H7 (cell line): ENCODE results near the gene GPS1. TPM values are rescaled to one million over a fixed set of nuclear protein-coding genes. Genes with fewer than 3 reads are reported as not detected.
"Not testable (repeated sequence)": the region's sequence is repeated elsewhere in the genome, so short reads cannot be mapped to it uniquely, and the experiment has no call there.

Experiments
- DNase-seq: peaks from one replicate; pipeline ENCODE4 v3.0.0; 2012
- H3K27me3 ChIP-seq: 2 replicates; pipeline ENCODE4 v1.6.0; 2011; ENCODE audit warnings: mild to moderate bottlenecking, low read length; ENCODE audit not compliant: control insufficient read depth, insufficient read depth
- H3K36me3 ChIP-seq: replicated peaks from 2 replicates; pipeline ENCODE4 v1.5.1; 2011; ENCODE audit warnings: low read length; ENCODE audit not compliant: control insufficient read depth, insufficient read depth
- H3K4me3 ChIP-seq: 2 replicates; pipeline ENCODE4 v1.5.1; 2011; ENCODE audit warnings: low read depth, mild to moderate bottlenecking, control low read depth, low read length, moderate library complexity; ENCODE audit not compliant: insufficient read depth
- total RNA-seq: library from RNA; depleted of rRNA; stranded (reverse); fragments of >200 nt; shearing (Covaris generic); gene quantifications from 2 replicates; pipeline ENCODE4 v1.2.3, GENCODE V29; 2014

The GPS1 gene
- total RNA-seq, 1 experiment from 2014 or later = 248 TPM

DNA sequence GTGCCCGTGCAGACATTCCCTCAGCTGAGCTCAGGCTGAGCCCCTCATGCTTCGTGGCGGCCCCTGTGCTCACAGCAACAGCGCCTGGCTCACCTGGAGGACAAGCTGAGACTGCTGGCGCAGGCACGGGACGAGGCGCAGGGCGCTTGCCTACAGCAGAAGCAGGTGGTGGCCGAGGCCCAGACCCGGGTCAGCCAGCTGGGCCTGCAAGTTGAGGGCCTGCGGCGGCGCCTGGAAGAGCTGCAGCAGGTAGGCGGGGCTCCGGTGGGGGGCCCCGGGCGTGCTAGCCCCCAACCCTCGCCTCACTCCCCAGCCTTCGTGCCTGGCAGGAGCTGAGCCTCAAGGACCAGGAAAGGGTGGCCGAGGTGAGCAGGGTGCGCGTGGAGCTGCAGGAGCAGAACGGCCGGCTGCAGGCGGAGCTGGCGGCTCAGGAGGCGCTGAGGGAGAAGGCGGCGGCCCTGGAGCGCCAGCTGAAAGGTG is 21.7 kb upstream of the GPS1 start:
- H3K27me3 ChIP-seq = no peaks in the 10 kb centered on the region; the same call in 1 of the 2 replicates
- no peak overlapping the region; the same call in 1 of the 2 replicates for H3K4me3 ChIP-seq
- peaks cover 6% of the 10 kb centered on the region for H3K36me3 ChIP-seq
- no peak for DNase-seq

DNA sequence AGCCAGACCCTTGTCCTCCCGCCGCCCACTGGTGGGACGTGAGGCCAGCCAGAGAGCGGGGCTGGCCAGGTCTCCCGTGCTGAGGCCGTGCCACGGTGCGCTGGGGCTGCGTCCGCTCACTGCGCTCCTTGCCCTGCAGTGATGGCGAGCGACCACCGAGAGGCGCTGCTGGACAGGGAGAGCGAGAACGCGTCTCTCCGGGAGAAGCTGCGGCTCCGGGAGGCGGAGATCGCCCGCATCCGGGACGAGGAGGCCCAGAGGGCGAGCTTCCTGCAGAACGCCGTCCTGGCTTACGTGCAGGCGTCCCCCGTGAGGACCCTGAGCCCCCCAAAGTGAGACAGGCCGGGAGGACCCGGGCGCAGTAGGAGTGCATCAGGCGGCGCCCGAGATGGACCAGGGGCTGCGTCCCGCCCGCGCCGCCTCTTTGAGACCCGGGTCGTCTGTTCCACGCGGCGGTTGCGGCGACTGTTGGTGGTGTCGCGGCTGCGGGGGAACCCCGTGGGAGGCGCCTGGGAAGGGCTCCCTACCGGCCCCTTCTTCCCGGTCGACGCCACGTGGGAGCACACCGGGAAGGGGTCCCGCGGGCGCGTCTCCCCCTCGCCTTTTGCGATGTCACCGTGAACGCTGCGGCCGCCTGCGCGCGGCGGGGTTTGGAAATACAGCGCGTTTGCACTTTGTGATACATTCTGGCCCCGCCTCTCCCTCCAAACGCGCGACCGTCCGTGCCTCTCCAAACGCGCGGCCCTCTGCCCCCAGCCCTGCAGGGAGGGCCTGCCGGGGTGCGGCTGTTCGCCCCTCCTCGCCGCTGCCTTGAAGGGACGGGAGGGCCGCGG is 21.0 kb upstream of the GPS1 start:
- Histone ChIP-seq H3K27me3 (no peaks in the 10 kb centered on the region; the same call in 1 of the 2 replicates), H3K36me3 (peaks cover 6% of the 10 kb centered on the region), H3K4me3 (peak overlapping the region; percentile 60)
- peak; percentile 97 for DNase-seq

- Histone ChIP-seq H3K27me3 (no peaks in the 10 kb centered on the region; the same call in 1 of the 2 replicates), H3K4me3 (peak within 1 kb of the TSS; percentile 64), H3K36me3 (peaks cover 4% of the 10 kb centered on the region)
- DNase-seq = peak; percentile 94
Observed at GRCh38 chr17:82031303-82031884, 20.3 kb upstream of the GPS1 start, which contains the start of gene RAC3. Gene RAC3 (plus strand): TSS chr17:82031678. CDS start chr17:82031762, 84 bp downstream.

- Histone ChIP-seq H3K36me3 (peaks cover 3% of the 10 kb centered on the region), H3K4me3 (peak overlapping the region; percentile 64), H3K27me3 (no peaks in the 10 kb centered on the region; the same call in 1 of the 2 replicates)
- DNase-seq = peak; percentile 97
Observed at GRCh38 chr17:82031885-82032627, 19.6 kb upstream of the GPS1 start.

- Histone ChIP-seq H3K27me3 (no peaks in the 10 kb centered on the region; the same call in 1 of the 2 replicates), H3K36me3 (no peaks in the 10 kb centered on the region), H3K4me3 (no peak overlapping the region)
- no peak for DNase-seq
Observed at GRCh38 chr17:82033359-82034085, 18.2 kb upstream of the GPS1 start.

- no peak for DNase-seq
- H3K4me3 ChIP-seq = no peak overlapping the region
- H3K36me3 ChIP-seq = no peaks in the 10 kb centered on the region
- no peaks in the 10 kb centered on the region; the same call in 1 of the 2 replicates for H3K27me3 ChIP-seq
Observed at GRCh38 chr17:82034371-82035011, 17.2 kb upstream of the GPS1 start.

GRCh38 chr17:82035488-82035887 is 16.2 kb upstream of the GPS1 start:
- Histone ChIP-seq H3K27me3 (no peaks in the 10 kb centered on the region; the same call in 1 of the 2 replicates), H3K36me3 (no peaks in the 10 kb centered on the region), H3K4me3 (no peak overlapping the region)
- no peak for DNase-seq

GRCh38 chr17:82035956-82036633 is 15.6 kb upstream of the GPS1 start:
- DNase-seq = no peak
- no peaks in the 10 kb centered on the region; the same call in 1 of the 2 replicates for H3K27me3 ChIP-seq
- no peak overlapping the region; the same call in 1 of the 2 replicates for H3K4me3 ChIP-seq
- no peaks in the 10 kb centered on the region for H3K36me3 ChIP-seq

- DNase-seq = no peak
- H3K4me3 ChIP-seq = peak overlapping the region; percentile 65
- H3K27me3 ChIP-seq = no peaks in the 10 kb centered on the region; the same call in 1 of the 2 replicates
- no peaks in the 10 kb centered on the region for H3K36me3 ChIP-seq
Observed at GRCh38 chr17:82036634-82037091, 15.0 kb upstream of the GPS1 start.

DNA sequence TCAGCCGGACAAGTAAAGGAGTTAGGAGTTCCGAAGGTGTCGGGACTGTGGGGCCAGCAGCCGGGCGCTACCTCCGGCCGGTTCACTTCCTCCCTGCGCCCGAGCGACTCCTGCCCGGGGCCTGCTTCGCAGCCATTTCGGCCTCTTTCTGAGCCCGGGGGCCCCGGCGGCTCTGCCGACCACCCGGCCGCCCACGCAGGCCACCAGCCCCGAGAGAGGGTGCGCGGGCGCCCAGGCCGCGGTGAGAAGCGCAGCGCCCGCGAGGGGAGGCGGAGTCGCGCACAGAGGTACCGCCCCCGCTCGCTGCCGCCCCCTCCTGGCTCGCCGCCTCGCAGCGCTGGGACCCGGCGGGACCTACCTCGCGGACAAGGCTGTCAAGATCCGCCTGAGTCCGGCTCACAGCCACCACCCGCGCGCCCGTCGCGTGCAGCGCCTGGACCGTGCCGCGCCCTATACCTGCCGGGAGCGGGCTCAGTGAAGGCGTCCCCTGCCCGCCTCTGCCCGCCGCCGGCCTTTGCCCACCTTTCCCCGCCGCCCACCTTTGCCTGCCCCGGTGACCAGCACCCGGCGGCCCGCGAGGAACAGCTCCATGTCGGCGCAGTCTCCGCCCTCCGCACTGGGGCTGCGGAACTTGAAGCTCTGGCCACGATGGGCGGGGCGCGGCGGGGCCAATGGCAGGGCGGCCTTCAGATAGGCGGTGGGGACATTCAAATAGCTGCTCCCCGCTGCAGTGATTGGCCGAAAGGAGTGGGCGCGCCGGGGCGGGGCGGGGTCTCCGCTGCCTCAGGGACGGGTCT is 14.4 kb upstream of the GPS1 start, which contains the start of gene DCXR:
Gene DCXR, minus strand, starts transcription at position 606 of the 797 bp plus-strand sequence. Its CDS starts 15 bp downstream, at position 591.
- peak; percentile 100 for DNase-seq

DNA sequence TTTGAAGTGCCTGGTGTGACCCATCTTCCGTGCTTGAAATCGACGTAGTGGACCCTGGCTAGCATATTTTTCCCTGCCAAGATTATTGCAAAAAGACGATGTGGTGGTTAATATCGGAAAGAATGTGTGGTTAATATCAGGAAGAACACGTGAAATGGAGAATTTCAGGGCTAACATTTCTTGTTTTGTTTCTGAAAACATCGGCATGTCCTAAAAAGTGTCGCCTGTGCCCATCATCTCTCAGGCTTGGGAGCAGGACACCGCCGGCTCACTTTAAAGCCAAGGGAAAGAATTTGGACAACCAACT is 13.9 kb upstream of the GPS1 start:
- no peaks in the 10 kb centered on the region for H3K36me3 ChIP-seq
- no peaks in the 10 kb centered on the region; the same call in 1 of the 2 replicates for H3K27me3 ChIP-seq
- no peak for DNase-seq
- H3K4me3 ChIP-seq = no peak overlapping the region

More for the DNA sequence above, 14.4 kb upstream of the GPS1 start, which contains the start of gene DCXR:
- Histone ChIP-seq H3K27me3 (no peaks in the 10 kb centered on the region; the same call in 1 of the 2 replicates), H3K36me3 (no peaks in the 10 kb centered on the region), H3K4me3 (peak within 1 kb of the TSS; percentile 65)

DNA sequence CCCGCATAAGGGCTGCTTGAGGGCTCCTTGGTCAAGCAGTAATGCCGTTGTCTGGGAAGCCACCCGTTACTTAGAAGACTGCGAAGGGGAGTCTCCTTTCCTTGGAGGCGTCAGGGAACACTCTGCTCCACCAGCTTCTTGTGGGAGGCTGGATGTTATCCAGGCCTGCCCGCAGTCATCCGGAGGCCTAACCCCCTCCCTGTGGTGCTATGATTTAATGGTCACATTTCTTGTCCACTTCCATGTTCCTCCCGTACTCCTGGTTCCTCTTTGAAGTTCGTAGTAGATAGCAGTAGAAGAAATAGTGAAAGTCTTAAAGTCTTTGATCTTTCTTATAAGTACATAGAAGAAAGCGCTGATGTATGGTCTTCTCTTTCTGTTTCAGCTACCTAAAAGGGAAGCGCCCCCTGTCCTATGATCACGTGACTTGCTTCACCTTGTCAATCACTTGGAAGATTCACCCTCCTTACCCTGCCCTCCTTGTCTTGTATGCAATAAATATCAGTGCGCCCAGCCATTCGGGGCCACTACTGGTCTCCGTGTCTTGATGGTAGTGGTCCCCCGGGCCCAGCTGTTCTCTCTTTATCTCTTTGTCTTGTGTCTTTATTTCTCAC is 12.8 kb upstream of the GPS1 start:
- H3K36me3 ChIP-seq, H3K4me3 ChIP-seq, H3K27me3 ChIP-seq, DNase-seq: not testable (repeated sequence)
